CD4-positive, alpha-beta T cell treated with Interleukin-1 beta for 1 hour (primary cell): Measurements from ENCODE around the gene CCND1.

Experiments
- DNase-seq, 2 donors: peaks; one replicate each; pipeline ENCODE4 v3.0.0-alpha.2; 2020 to 2022

CCND1 gene

GRCh38 chr11:69654001-69654659, 13.2 kb downstream of the CCND1 start:
- no peak for DNase-seq

GRCh38 chr11:69654660-69655478, 13.9 kb downstream of the CCND1 start:
- no peak for DNase-seq

- no peak for DNase-seq
Observed at GRCh38 chr11:69655479-69656428, 14.8 kb downstream of the CCND1 start.

- DNase-seq: no peak
Observed at GRCh38 chr11:69656536-69657455, 15.8 kb downstream of the CCND1 start.

GRCh38 chr11:69657456-69657910, 16.5 kb downstream of the CCND1 start:
- DNase-seq: no peak

GRCh38 chr11:69657911-69658625, 17.1 kb downstream of the CCND1 start:
- DNase-seq: no peak

- no peak for DNase-seq
Observed at GRCh38 chr11:69658626-69659450, 17.9 kb downstream of the CCND1 start.

GRCh38 chr11:69659591-69659990, 18.6 kb downstream of the CCND1 start:
- DNase-seq: no peak

GRCh38 chr11:69660001-69660500, 19.1 kb downstream of the CCND1 start:
- no peak for DNase-seq

GRCh38 chr11:69661413-69661715, 20.4 kb downstream of the CCND1 start:
- no peak for DNase-seq

GRCh38 chr11:69662021-69662698, 21.2 kb downstream of the CCND1 start:
- no peak for DNase-seq

GRCh38 chr11:69662806-69663205, 21.9 kb downstream of the CCND1 start:
- no peak for DNase-seq

- DNase-seq: no peak
Observed at GRCh38 chr11:69663326-69663725, 22.4 kb downstream of the CCND1 start.

- DNase-seq: no peak
Observed at GRCh38 chr11:69664103-69664775, 23.3 kb downstream of the CCND1 start.

GRCh38 chr11:69664901-69665300, 23.9 kb downstream of the CCND1 start:
- DNase-seq: no peak

- DNase-seq: no peak
Observed at GRCh38 chr11:69665669-69666068, 24.7 kb downstream of the CCND1 start.

- DNase-seq: no peak
Observed at GRCh38 chr11:69666261-69666660, 25.3 kb downstream of the CCND1 start.

- DNase-seq: no peak
Observed at GRCh38 chr11:69666752-69667536, 26.0 kb downstream of the CCND1 start.
